Activated B cell treated with CpG ODN at 0.5 μM for 24 hours (primary cell): ENCODE results near the gene IL11. TPM values are rescaled to one million over a fixed set of nuclear protein-coding genes. Genes with fewer than 3 reads are reported as not detected.

Experiments used
- ATAC-seq: fragments of 200-7000 bp; cut with Tn5 transposase; one replicate; pipeline ENCODE4 v1.10.0; 2021; ENCODE audit warnings: low read depth, mild to moderate bottlenecking, moderate library complexity
- CTCF ChIA-PET: fragments of 350-600 bp; sonication (Branson Sonifier 250); formaldehyde crosslinking; loops from one replicate; lab custom pipeline; 2021; ENCODE audit warnings: antibody characterized with exemption; lab: Charles Lee
- POLR2A ChIA-PET: fragments of 350-600 bp; sonication (Branson Sonifier 250); formaldehyde crosslinking; loops from one replicate; lab custom pipeline; 2021; ENCODE audit warnings: antibody characterized with exemption; lab: Charles Lee
- DNase-seq: peaks from one replicate; pipeline ENCODE4 v3.0.0; 2022
- H3K27ac Mint-ChIP-seq: one replicate; pipeline ENCODE4 v1.8.0; 2020; ENCODE audit warnings: mixed read lengths
- H3K27me3 Mint-ChIP-seq: one replicate; pipeline ENCODE4 v1.8.0; 2021; ENCODE audit warnings: mixed read lengths
- H3K36me3 Mint-ChIP-seq: one replicate; pipeline ENCODE4 v1.8.0; 2021; ENCODE audit warnings: low read depth, mixed read lengths
- H3K4me1 Mint-ChIP-seq: one replicate; pipeline ENCODE4 v1.8.0; 2021; ENCODE audit warnings: mixed read lengths
- H3K4me3 Mint-ChIP-seq: one replicate; pipeline ENCODE4 v1.8.0; 2020; ENCODE audit warnings: mild to moderate bottlenecking, mixed read lengths
- H3K9me3 Mint-ChIP-seq: one replicate; pipeline ENCODE4 v1.8.0; 2020; ENCODE audit warnings: mixed read lengths
- CTCF ChIP-seq: fragments of 200-600 bp; IDR thresholded peaks from one replicate; pipeline ENCODE4 v1.8.0; 2022; ENCODE audit warnings: antibody characterized with exemption, mild to moderate bottlenecking
- intact Hi-C: fragments of 100-400 bp; cut with micrococcal nuclease; formaldehyde crosslinking; loops from one replicate; pipeline ENCODE4 v1.15.1; 2024
- total RNA-seq: library from RNA; stranded (reverse); gene quantifications from 2 replicates; pipeline ENCODE4 v1.2.3, GENCODE V29; 2022

Gene IL11
- total RNA-seq, 1 donor from 2014 or later: not detected

- ATAC-seq (no peak), DNase-seq (no peak)
- H3K9me3 Mint-ChIP-seq: no peaks in the 10 kb centered on the region
- intact Hi-C loops: no loop called here
- no peak overlapping the region for H3K4me3 Mint-ChIP-seq
- H3K4me1 Mint-ChIP-seq: peaks cover under 1% of the 10 kb centered on the region
- no peaks in the 10 kb centered on the region for H3K27me3 Mint-ChIP-seq
- TF ChIP-seq CTCF: no peak
- no peak overlapping the region for H3K27ac Mint-ChIP-seq
- H3K36me3 Mint-ChIP-seq: peaks cover 38% of the 10 kb centered on the region
- POLR2A ChIA-PET: interaction anchor here (11.4 kb wide), 1 partner anchor 12 kb away, joined by 215 read pairs; the partner anchor contains the start of genes RPL28 and TMEM238
- CTCF ChIA-PET: no interaction called here
These were observed 30.2 kb upstream of the IL11 start for GRCh38 chr19:55400281-55401087.

DNA sequence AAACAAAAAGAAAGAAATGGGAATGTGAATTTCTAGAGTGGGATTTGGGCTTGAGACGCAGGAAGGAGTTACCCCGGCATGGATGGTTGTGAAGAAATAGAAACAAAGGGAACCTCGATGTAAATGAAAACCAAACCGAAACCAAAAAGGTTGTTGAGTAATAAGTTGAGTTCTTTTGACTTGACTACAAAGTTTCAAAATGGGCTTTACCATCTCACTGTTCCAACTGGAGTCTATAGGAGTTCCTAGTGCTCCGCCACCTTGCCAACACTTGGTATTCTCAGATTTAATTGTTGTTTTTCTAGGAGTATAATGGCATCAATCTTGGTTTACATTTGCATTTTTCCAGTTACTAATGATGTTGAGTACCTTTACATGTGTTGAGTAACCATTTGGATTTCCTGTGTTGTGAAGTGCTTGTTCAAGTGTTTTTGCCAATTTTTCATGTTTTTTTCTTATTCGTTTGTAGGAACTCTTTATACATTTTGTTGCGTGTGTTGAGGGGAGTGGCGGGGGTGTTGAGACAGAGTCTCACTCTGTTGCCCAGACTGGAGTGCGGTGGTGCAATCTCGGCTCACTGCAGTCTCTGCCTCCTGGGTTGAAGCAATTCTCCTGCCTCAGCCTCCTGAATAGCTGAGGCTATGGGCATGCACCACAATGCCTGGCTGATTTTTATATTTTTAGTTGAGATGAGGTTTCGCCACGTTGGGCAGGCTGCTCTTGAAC, 28.1 kb upstream of the IL11 start:
- CTCF ChIA-PET: no interaction called here
- Mint-ChIP-seq H3K4me1 (no peaks in the 10 kb centered on the region), H3K27me3 (no peaks in the 10 kb centered on the region), H3K36me3 (peaks cover 29% of the 10 kb centered on the region), H3K27ac (no peak overlapping the region), H3K9me3 (no peaks in the 10 kb centered on the region), H3K4me3 (no peak overlapping the region)
- intact Hi-C loops: no loop called here
- POLR2A ChIA-PET: interaction anchor here (0.9 to 11.4 kb wide), 3 partner anchors 9 to 10 kb away, joined by 3 to 215 read pairs (median 9); partner anchors contain the start of genes RPL28, TMEM238 and UBE2S
- ATAC-seq (no peak), DNase-seq (no peak)
- no peak for TF ChIP-seq CTCF

DNA sequence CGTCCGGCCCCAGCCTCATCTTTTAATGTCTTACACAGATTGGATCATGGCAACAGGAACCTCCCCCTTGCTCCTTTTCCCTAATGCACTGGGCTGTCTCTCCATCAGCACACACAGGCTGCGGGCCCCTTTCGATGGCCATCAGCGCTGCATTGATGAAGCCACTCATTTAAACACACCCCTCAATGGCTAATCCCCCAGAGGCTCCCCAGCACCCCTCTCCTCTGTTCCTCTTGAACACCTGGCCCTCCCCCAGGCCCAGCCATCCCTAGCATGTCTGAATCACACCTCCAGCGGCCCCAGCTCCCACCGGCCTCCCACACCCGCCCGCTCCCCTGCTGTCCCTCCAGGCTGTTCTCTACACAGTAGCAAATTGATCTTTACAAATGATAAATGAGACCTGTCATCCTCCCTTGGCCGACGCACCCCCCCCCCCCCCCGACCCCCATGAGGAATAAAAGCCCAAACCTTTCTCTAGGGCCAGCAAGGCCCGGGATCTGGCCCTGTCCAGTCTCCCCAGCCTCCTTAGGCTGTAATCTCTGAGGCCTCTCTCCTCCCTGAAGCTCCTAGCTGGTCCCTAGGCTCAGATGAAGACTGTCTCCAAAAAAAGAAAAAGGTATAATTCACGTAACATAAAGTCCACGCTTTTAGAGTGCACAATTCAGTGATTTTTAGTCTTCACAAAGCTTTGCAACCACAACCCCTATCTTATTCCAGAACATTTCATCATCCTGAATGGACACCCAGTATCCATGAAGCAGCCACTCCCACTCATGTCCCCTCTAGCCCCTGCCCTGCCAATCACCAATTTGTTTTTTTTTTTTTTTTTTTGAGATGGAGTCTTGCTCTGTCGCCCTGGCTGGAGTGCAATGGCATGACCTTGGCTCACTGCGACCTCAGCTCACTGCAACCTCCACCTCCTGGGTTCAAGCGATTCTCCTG, 22.8 kb upstream of the IL11 start:
- no peak for TF ChIP-seq CTCF
- ChIA-PET CTCF (no interaction called here), POLR2A (interaction anchor here (1.1 to 11.3 kb wide), 2 partner anchors 9 kb away, joined by 6 to 215 read pairs; partner anchors contain the start of genes TMEM238 and UBE2S)
- Mint-ChIP-seq H3K27me3 (no peaks in the 10 kb centered on the region), H3K27ac (no peak overlapping the region), H3K4me1 (peaks cover 25% of the 10 kb centered on the region), H3K36me3 (peaks cover 48% of the 10 kb centered on the region), H3K4me3 (no peak overlapping the region), H3K9me3 (no peaks in the 10 kb centered on the region)
- DNase-seq (no peak), ATAC-seq (no peak)
- intact Hi-C loops: no loop called here

DNA sequence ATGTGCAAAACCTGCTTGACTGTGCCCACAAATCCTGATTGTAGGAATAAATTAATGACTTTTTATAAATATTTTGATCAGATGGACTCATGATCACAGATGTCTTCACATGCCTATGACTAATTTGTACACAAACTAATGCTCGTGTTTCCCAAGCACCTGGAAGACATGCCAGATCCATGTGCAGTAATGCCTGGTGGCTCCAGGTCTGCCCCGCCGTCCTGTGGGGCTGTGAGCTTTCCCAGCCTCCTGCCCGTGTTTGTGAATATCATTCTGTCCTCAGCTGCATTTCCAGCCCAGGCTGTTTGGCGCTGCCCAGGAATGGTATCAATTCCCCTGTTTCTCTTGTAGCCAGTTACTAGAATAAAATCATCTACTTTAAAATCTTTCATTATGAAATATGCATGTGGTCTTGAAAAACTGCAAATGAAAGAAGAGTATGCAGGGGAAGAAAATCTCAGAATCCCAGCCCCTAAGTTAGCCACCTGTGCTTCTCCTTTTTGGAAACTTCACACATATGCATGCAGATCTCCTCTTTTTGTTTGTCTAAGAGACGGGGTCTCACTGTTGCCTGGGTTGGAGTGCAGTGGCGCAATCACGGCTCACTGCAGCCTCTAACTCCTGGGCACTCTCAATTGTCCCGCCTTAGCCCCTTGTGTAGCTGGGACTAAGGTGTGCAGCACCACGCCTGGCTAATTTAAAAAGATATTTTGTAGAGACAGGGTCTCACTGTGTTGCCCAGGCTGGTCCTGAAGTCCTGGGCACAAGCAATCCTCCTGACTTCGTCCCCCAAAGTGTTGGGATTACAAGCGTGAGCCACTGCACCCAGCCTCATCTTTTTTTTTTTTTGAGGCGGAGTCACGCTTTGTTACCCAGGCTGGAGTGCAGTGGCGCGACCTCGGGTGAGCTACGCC, 21.7 kb upstream of the IL11 start:
- Mint-ChIP-seq H3K4me3 (no peak overlapping the region), H3K36me3 (peaks cover 59% of the 10 kb centered on the region), H3K27ac (no peak overlapping the region), H3K4me1 (peaks cover 36% of the 10 kb centered on the region), H3K9me3 (no peaks in the 10 kb centered on the region), H3K27me3 (no peaks in the 10 kb centered on the region)
- no peak for TF ChIP-seq CTCF
- intact Hi-C loops: no loop called here
- ATAC-seq (no peak), DNase-seq (no peak)
- CTCF ChIA-PET: no interaction called here
- POLR2A ChIA-PET: interaction anchor here (11.3 kb wide), 1 partner anchor 11 kb away, joined by 215 read pairs; the partner anchor contains the start of gene UBE2S
